Testis (tissue), 3 donors: ENCODE results near the gene SNX19. TPM values are rescaled to one million over a fixed set of nuclear protein-coding genes. Genes with fewer than 3 reads are reported as not detected.
"Not testable (repeated sequence)": the region's sequence is repeated elsewhere in the genome, so short reads cannot be mapped to it uniquely, and the experiment has no call there.

ENCODE experiments used
- DNase-seq: peaks from one replicate; pipeline ENCODE4 v3.0.0-alpha.2; 2019
- H3K27ac ChIP-seq, 2 donors: fragments of 200-600 bp; sonication (generic); one replicate each; pipeline ENCODE4 v1.5.1; 2019
- H3K27me3 ChIP-seq: fragments of 200-600 bp; sonication (generic); one replicate; pipeline ENCODE4 v1.5.1; 2019
- H3K36me3 ChIP-seq: fragments of 200-600 bp; sonication (generic); one replicate; pipeline ENCODE4 v1.5.1; 2017; ENCODE audit warnings: low read depth; ENCODE audit errors: missing control alignments
- H3K4me1 ChIP-seq: fragments of 200-600 bp; sonication (generic); one replicate; pipeline ENCODE4 v1.5.1; 2019
- H3K4me3 ChIP-seq, 2 donors: fragments of 200-600 bp; sonication (generic); one replicate each; pipeline ENCODE4 v1.5.1; 2017 to 2019
- H3K9me3 ChIP-seq: fragments of 200-600 bp; sonication (generic); one replicate; pipeline ENCODE4 v1.5.1; 2017
- CTCF ChIP-seq, 3 experiments: fragments of 450-650 bp in 2 of 3; fragments of 200-600 bp in 1 of 3; sonication (generic) in 1 of 3; IDR thresholded peaks; one replicate each; pipeline ENCODE4 v1.5.1; 2016 to 2019; ENCODE audit warnings: antibody characterized with exemption in 3 of 3, mild to moderate bottlenecking in 2 of 3, moderate library complexity in 1 of 3
- POLR2A ChIP-seq: fragments of 450-650 bp; IDR thresholded peaks from one replicate; pipeline ENCODE4 v1.6.1; 2017; ENCODE audit warnings: antibody characterized with exemption, mild to moderate bottlenecking, moderate library complexity
- WGBS, 2 donors: methylation state at CpG; one replicate each; pipeline ENCODE4 v1.1.5; 2018; 5-methylcytosine and 5-hydroxymethylcytosine counted together
- intact Hi-C: fragments of 100-400 bp; cut with DNase I; formaldehyde crosslinking; loops from one replicate; pipeline ENCODE4 v1.15.1; 2023; ENCODE audit warnings: low total_unique reads
- polyA plus RNA-seq: library from polyadenylated mRNA; stranded (reverse); fragments of 350-450 nt; fragmentation: Illumina TruSeq; extraction: RNeasy Lipid Tissue Mini Kit (QIAGEN cat#74804); gene quantifications from one replicate; pipeline ENCODE4 v1.2.3, GENCODE V29; 2014; ENCODE audit warnings: low read depth, low replicate concordance; ENCODE audit not compliant: insufficient read depth
- total RNA-seq, 2 donors: library from RNA; depleted of rRNA; stranded (reverse); fragments of >200 nt; gene quantifications; one replicate each; pipeline ENCODE4 v1.2.3, GENCODE V29; 2016

SNX19 gene
- total and polyA plus RNA-seq, 3 donors from 2014 or later = 131 to 153 (median 144) TPM

GRCh38 chr11:130861902-130862860 is 54.1 kb downstream of the SNX19 start:
- TF ChIP-seq POLR2A (no peak), CTCF (IDR thresholded peaks at IDR 0.05) (peak; percentile 100)
- peak overlapping the region in 1 of 2 donors; percentile 14 for H3K4me3 ChIP-seq
- H3K9me3 ChIP-seq = no peaks in the 10 kb centered on the region
- H3K27ac ChIP-seq = no peak overlapping the region
- no peaks in the 10 kb centered on the region for H3K4me1 ChIP-seq
- no peaks in the 10 kb centered on the region for H3K36me3 ChIP-seq
- H3K27me3 ChIP-seq = no peaks in the 10 kb centered on the region
- intact Hi-C loops = loop anchor here (2.0 kb wide), 1 partner anchor 429 kb away; no protein-coding TSS in a partner anchor
- peak; percentile 97 for DNase-seq
- 17 to 25% methylated on average over 19 to 30 of the region's 30 CpGs for WGBS, 2 donors

GRCh38 chr11:130861283-130861682 is 55.0 kb downstream of the SNX19 start:
- intact Hi-C loops = loop anchor here (2.0 kb wide), 1 partner anchor 428 kb away; no protein-coding TSS in a partner anchor
- Histone ChIP-seq H3K27me3 (no peaks in the 10 kb centered on the region), H3K9me3 (no peaks in the 10 kb centered on the region), H3K36me3 (no peaks in the 10 kb centered on the region), H3K27ac (no peak overlapping the region), H3K4me1 (no peaks in the 10 kb centered on the region), H3K4me3 (peak overlapping the region in 1 of 2 donors; percentile 14)
- no peak for TF ChIP-seq CTCF (IDR thresholded peaks at IDR 0.05)
- TF ChIP-seq POLR2A = no peak
- DNase-seq = no peak
- WGBS, 2 donors = 50 to 75% methylated on average over 14 of the region's 14 CpGs

GRCh38 chr11:130859886-130860285 is 56.4 kb downstream of the SNX19 start:
- no peaks in the 10 kb centered on the region for H3K27me3 ChIP-seq
- 47 to 50% methylated on average over 1 of the region's 1 CpG for WGBS, 2 donors
- DNase-seq = no peak
- no peaks in the 10 kb centered on the region for H3K36me3 ChIP-seq
- no peaks in the 10 kb centered on the region for H3K4me1 ChIP-seq
- intact Hi-C loops = loop anchor here (2.0 kb wide), 1 partner anchor 427 kb away; no protein-coding TSS in a partner anchor
- H3K4me3 ChIP-seq = no peak overlapping the region
- no peaks in the 10 kb centered on the region for H3K9me3 ChIP-seq
- H3K27ac ChIP-seq = no peak overlapping the region
- TF ChIP-seq CTCF (IDR thresholded peaks at IDR 0.05) (no peak), POLR2A (no peak)

GRCh38 chr11:130858215-130858614 is 58.1 kb downstream of the SNX19 start:
- H3K4me3 ChIP-seq = no peak overlapping the region
- 65 to 78% methylated on average over 2 of the region's 2 CpGs for WGBS, 2 donors
- no peaks in the 10 kb centered on the region for H3K27me3 ChIP-seq
- H3K36me3 ChIP-seq = no peaks in the 10 kb centered on the region
- intact Hi-C loops = no loop called here
- no peaks in the 10 kb centered on the region for H3K9me3 ChIP-seq
- TF ChIP-seq POLR2A (no peak), CTCF (IDR thresholded peaks at IDR 0.05) (no peak)
- no peak overlapping the region for H3K27ac ChIP-seq
- no peak for DNase-seq
- no peaks in the 10 kb centered on the region for H3K4me1 ChIP-seq

- H3K36me3 ChIP-seq, H3K4me3 ChIP-seq, H3K9me3 ChIP-seq, H3K4me1 ChIP-seq, H3K27ac ChIP-seq, DNase-seq, intact Hi-C loops, H3K27me3 ChIP-seq: not testable (repeated sequence)
- 85 to 87% methylated on average over 2 of the region's 2 CpGs for WGBS, 2 donors
Observed at GRCh38 chr11:130855707-130856106, 60.6 kb downstream of the SNX19 start.
